ENCODE results near the gene CAPZA2.
"Not testable (repeated sequence)": the region's sequence is repeated elsewhere in the genome, so short reads cannot be mapped to it uniquely, and the experiment has no call there.

The CAPZA2 gene

DNA sequence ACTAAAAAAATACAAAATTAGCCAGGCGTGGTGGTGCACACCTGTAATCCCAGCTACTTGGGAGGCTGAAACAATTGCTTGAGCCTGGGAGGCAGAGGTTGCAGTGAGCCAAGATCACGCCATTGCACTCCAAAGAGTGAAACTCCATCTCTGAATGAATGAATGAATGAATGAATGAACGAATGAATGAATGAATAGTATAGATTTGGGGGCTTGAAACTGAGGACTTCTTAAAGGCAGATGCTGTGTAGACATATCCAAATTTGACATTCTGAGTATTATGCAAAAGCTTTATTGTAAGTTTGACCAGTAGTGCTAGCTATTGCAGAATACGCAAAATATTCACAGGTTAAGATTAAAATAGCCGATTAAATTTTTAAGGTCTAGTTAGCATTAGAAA is 60.2 kb downstream of the CAPZA2 start:
- DNase-seq: no peak

DNA sequence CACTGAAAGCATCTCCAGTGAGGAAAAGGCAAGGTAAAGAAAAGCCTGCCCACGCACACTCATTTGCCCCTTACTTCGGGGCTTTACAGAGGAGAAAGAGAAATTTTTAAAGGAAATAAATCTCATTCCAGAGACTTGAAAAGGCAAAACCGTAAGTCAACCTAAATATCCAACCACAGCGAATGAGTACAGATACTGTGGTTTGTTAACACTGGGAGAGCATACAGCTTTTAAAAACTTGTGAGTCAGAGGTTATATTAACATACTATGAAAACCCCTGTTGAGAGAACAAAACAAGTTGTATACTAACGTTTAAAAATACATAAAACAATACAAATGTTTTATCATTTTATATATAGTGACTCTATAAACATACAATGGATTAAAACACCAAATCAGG is 62.4 kb downstream of the CAPZA2 start:
- DNase-seq: no peak

DNA sequence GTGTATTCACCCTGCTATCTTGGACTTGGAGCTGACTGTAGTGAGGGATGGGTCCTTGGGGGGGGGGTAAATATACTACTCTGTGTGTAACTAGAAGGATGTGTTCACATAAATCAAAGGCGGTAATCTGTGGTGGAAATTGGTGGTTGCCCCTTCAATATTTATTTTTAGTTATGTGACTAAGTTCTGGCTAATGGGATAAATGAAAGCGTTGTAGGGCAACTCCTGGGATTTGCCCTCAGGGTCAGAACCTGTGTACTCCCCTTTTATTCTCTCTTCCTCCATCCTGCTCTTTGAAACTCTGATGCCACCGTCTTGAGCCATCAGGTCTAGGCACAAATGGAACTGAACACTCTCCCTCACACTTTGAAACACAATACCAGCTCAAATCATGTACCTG is 66.6 kb downstream of the CAPZA2 start:
- DNase-seq: no peak

DNA sequence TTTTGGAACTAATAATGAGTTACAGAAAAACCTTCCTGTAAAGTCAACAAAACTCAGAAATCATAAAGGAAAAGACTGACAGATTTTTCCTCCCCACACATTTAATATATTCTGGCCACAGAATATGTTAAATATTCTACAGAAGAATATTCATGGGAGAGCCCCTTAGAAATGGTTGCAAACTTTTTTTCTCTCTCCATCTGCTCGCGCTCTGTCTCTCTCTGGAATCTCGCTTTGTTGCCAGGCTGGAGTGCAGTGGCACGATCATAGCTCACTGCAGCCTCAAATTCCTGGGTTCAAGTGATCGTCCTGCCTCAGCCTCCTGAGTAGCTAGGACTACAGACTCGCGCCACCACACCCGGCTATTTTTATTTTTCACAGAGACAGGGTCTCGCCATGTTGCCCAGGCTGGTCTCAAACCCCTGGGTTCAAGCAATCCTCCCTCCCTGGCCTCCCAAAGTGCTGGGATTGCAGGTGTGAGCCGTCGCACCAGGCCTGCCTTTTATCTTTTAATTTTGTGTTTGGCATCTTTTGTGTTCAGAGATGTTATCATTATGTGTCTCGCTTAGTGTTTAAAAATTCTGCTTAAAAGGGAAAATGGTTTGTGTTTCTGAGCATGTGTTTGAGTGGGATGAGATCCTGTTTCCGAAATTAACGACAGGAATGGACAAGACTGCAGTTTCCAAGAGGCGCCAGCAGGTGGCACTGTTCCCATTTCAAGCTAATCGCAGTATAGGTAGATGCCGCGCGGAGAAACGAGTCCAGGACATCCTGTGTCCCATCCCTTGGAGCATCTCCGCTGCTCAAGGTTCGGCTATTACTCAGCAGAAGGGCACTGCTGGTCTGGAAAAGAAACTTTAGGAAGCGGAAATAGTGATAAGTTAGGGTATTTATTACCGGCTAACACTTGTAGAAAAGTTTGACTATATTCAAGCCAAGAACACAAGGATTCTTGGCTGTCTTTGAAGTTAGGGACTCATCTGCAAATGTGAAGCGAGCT is 67.8 kb downstream of the CAPZA2 start:
- DNase-seq: peak; percentile 59

DNA sequence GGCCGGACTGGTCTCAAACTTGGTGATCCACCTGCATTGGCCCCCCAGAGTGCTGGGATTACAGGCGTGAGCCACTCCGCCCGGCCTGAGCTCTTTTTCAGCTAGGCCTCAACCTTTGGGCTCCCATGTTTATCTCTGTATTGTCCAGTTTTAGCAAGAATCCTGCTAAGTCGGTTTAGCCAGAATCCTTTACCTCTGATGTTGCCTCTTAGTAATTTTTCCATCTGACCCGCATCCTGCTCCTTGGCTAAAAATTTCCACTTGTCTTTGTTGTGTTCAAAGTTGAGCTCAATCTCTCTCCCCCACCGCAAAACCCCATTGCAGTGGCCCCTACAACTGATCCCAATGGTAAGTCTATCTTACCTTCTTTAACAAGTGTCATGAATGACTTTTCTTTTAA is 70.2 kb downstream of the CAPZA2 start:
- DNase-seq: no peak

DNA sequence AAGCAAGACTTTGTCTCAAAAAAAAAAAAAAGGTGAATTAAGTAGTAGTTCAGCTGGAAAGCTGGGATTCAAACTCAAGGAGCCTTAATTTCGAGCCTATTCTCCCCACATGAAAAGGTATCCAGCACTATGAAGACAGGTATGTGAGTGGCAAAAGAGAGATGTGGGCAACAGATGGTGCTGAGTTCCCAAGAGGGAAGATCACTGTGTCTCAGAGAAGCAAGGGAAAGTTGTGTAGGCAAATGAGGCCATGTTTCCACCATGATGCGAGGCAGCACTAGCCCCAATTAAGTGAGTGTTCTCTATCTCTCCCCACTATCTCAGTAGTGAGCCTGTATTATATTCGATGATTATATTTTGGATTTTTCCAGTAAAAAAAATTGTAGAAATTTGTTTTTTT is 71.1 kb downstream of the CAPZA2 start:
- DNase-seq: no peak

DNA sequence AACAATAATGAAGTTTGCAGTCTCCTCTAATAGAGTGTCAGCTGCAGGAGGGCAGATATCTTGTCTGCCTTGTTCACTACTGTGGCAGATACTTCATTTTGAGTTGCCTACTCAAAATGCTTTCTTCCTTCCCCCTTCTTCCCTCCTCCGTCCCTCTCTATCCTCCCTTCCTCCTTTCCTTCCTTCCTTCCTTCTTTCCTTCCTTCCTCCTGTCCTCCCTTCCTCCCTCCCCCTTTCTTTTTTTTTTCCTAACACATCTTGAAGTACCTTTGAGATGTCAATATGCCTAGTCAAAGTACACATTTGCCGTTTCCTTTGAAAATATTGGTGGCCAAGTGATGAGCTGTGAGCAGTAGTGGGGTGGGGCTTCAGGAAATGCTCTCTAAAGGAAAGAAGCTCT is 72.2 kb downstream of the CAPZA2 start:
- no peak for DNase-seq

DNA sequence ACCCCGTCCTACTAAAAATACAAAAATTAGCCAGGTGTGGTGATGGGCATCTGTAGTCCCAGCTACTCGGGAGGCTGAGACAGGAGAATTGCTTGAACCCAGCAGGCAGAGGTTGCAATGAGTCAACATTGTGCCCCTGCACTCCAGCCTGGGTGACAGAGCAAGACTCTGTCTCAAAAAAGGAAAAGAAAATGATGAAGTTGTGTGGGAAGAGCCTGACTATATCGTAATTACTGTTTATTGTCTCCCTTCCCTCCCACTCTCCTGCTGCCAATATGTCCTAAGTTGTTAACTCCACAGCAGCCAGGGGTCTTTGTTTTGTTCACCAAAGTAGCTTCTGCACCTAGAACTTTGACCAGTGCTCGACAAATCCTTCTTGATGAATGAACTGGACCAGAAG is 74.5 kb downstream of the CAPZA2 start:
- DNase-seq: not testable (repeated sequence)

DNA sequence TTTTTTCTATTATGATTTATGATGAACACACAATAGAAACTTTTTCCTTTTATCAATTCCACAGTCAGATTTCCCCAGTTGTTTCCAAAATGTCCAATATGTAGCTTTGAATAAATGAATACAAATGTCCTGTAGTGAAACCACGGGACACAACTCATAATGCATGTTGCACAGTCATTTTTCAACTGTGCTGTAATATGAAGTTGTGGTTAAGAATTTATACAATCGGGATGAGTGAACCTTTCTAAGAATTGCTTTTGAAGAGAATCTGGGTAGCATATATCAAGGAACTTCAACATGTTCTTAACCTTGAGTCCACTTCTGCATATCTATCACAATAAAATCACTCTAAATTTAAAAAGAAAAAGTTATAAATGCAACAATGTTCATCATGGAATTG is 76.3 kb downstream of the CAPZA2 start:
- no peak for DNase-seq

DNA sequence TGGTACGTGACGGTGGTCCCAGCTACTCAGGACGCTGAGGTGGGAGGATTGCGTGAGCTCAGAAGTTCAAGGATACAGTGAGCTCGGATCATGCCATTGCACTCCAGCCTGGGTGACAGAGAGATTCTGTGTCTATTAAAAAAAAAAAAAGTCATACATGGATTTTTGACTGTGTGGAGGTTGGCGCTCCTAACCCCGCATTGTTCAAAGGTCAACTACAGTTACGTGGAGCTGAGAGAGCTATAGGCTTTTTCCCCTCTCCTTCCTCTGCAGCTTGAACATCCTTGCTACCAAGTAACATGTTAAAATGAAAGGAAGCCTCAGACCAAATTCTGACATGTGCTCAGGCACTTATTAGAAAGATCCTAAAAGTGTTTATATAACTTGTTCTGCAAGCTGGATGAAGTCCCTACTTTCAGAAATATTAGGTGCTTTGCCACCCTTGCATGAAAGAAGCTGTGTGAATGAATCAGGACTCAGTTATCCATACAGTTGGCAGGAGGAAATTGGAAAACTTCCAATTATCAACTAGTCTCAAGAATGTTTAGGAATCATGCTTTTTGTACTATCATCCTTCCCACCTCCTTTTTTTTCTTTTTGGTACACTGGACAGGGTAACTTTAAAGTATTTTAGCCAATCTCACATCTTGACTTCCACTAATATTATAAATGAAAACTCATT is 78.4 kb downstream of the CAPZA2 start:
- DNase-seq: no peak

DNA sequence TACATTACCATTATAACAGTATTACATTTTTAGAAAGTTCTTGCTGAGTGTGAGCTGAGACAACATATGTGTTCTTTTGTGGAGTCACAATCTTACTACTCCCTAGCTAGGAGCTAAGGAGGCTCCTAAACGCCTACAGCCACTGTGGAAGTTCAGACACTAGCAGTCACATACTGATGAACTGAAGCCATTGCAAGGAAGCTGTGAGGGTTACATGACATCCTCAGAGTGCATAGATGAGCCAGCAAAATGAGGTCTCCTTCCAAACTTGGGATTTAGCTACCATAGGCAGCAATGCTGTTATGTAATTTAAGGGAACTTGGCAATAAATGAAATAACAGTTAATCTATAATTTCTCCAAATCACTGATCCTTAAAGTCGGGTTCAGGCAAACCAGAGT is 80.1 kb downstream of the CAPZA2 start:
- no peak for DNase-seq

DNA sequence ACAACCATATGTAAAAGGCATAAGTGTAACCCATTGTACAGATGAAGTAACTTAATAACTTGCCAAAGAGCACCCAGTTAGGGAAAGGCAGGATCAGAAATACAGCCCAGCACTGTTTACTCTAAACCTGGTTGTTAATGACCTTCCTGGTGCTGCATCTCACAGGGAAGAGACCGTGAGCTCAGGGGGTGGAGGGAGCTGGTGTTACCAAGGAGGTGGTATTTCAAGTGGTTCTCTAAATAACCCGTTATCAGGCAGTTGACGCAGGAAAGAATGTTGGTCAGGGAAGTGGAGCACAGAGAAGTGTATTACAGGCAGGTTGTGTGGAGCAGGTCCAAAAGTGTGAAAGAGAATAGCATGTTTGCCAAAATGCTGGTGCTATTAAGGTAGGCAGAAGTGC is 86.5 kb downstream of the CAPZA2 start:
- no peak for DNase-seq

DNA sequence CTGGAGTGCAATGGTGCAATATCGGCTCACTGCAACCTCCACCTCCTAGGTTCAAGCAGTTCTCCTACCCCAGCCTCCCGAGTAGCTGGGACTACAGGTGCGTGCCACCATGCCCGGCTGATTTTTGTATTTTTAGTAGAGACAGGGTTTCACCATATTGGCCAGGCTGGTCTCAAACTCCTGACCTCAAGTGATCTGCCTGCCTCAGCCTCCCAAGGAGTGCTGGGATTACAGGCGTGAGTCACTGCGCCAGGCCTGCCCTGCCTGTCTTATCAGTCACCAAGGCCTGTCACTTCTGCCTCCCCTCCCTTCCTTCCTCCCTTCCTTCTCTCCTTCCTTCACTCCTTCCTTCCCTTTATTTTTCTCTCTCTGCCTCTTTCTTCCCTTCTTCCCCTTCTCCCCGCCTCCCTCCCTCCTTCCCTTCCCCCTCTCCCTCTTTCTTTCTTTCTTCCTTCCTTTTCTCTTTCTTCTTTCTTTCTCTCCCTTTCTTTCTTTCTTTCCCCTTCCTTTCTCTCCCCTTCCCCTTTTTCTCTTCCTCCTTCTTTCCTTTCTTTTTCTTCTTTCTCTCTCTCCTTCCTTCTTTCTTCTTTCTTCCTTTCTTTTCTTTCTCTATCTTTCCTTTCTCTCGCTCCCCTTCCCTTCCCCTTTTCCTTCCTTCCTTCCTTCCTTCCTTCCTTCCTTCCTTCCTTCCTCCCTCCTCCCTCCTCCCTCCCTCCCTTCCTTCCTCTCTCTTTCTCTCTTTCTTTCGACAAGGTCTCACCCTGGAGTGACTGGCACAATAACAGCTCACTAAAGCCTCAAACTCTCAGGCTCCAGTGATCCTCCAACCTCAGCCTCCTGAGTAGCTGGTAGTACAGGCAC is 87.8 kb downstream of the CAPZA2 start:
- no peak for DNase-seq

DNA sequence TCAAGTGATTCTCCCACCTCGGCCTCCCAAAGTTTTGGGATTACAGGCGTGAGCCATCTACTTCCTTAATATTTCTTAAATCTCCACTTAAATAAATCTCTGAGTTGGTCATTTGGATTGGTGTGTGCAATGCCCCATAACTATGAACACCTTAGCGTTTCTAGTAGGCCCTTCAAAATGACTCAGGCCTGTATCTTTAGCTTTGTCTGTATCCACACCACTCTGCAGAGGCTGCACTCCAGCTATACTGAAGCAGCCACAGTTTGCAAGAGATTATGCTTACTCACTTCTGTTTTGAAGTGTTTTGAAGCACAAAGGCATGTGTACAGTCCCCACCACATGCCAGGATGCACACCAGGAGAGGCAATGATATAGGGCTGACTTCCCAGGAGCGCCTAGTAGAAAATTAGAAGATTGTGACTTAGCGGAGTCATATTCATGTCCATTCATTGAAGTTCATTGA is 88.5 kb downstream of the CAPZA2 start:
- DNase-seq: no peak

DNA sequence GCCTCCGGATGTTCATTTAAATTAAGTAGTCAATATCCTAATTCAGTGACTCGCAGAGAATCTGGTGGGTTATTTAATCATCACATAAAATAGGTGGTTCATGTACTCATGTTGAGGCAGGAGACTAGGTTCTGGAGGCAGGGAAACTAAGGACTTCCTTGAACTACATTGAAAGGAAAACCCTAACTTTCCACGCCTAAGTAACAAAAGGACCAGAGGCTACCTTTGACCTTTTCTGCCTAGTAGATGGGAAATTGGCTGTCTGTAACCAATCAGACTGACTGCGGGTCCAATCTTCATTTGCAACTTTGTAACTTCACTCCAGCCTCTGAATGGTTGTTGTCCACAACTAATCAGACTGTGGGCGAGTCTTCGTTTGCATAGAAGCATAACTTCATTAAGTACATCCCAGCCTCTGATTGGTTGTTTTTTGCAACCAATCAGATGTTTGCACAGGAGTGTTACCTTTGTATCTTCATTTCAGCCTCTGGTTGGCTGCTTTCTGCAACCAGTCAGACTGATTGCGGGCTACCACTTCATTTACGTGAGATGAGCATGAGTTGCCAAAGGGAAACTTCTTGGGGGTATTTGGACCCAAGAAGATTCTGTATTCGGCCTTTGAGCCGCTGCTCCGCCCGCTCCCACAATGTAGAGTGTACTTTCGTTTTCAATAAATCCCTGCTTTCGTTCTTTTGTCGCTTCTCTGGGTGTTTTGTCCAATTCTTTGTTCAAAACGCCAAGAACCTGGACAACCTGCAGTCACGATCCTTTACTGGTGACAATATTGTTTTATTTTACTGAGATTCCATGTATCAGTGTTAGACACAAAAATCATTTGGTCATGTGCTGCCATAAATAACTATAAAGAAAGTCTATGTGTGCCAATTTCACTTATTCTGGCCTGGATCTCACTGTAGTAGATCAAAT is 89.2 kb downstream of the CAPZA2 start:
- no peak for DNase-seq

DNA sequence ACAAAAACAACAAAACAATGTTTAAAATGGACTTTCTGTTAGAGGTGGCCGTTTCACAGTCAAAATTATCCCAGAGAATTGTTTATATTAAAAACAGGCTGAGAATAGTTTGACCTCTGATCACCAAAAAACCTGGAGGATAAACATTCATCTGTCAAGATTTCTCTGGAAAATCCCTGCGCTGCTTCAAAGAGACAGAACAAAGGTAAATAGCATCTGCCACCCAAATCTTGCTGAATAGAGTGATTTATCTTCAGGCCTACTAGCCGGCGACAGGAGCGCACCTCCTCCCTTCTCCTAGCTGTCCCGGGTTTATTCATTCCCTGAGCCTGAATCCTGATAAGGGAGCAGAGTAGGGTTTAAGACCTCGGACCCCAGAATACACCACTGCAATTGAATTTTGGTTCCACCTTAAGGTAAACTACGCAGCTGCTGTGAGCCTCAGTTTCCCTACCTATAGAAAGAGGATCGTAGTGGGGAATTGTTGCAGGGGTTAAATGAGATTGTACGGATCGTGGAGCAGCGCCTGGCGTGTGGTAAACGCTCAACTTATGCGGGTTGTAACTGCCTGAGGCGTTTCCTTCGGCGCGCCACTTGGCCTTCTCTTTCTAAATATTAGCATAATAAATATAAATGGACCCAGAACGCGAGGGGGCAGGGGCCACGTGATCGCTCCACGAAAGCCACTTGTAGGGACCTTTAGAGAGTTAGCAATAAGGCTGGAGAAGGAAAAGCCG is 90.4 kb downstream of the CAPZA2 start:
- no peak for DNase-seq

DNA sequence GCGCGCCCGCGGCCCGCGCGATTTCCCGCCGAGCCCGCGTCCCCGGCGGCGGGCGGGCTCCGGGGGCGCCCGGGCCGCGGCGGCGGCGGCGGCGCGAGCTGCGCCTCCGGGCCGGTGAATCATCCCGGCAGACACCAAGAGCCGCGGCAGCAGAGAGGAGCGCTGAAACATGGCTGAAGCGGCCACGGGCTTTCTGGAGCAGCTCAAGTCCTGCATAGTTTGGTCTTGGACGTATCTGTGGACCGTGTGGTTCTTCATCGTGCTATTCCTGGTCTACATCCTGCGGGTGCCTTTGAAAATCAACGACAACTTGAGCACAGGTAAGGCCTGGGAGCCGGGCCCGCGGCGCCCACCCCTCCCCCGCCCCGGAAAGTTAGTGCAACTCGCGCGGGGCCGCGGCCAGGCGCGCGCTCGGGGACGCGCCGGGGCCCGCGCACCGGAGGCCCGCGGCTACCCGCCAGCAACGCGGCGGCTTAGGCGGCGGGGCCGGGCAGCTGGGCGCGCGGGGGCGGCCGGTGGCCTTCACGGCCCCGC is 91.1 kb downstream of the CAPZA2 start, which contains the start of gene ST7:
TSS of gene ST7 (plus strand) at position 130 of the 534 bp plus-strand sequence. CDS start at position 170, 40 bp downstream.
- peak; percentile 55 for DNase-seq

DNA sequence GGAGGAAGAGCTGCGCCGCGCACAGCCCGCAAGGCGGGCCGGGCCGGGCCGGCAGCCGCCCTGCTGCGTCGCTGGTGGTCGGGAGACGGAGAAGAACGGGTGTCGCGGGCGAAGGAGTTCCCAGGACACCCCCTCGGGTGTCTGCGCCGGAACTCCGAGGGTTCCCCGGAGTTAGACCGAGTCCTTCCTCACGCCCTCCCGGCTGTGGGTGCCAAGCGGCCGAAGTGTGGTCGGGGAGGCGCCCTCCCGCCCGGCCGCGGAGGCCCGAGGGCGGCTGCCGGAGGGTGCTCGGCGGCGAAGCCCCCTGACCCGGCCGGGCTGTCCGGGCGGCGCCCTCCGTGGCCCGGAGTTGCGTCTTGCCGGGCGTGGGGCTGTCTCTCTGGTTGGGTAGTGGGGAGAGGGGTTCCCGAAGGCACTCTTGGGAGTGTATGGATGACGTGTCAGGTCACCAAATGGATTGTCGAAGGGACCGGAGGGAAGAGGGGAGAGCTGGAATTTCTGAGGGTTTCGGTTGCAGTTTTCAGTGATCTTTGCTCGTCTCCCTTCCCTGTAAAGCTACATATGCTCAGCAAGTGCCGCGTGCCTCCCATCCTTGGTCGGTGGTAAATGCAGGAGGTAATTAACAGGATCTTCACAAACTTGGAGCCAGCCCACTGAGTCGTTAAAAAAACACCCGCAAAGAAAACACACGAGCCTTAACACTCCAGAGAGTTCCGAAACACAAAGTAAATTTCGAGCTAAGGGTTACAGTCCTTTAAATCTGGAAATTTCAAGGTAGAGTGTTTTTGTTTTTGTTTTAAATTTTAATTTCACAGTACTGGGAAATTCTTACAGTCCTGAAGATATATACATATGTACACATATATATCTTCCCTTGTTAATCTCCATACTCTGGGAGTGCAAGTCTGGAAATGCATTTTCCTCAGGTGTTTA is 91.8 kb downstream of the CAPZA2 start:
- peak; percentile 24 for DNase-seq

DNA sequence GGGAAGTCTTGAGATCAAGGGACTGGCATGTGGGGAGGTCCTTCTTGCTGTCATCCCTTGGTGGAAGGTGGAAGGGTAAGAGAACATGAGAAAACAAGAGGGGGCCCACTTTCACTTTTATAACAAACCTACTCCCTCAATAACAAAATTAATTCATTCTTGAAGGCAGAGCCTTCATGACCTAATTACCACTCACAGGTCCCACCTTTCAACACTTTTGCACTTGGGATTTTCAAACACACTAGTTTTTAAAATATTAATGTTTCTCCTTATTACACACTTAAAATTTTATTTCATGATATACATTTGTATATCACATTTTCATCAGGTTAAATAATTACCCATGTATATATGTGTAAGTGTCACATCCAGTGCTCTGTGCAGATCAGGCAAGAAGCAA is 93.0 kb downstream of the CAPZA2 start:
- DNase-seq: no peak

Data from CD4-positive, alpha-beta T cell treated with Interleukin-15 for 1 hour (primary cell).